HG03469 (cell line): ENCODE data around the gene ABHD5.

Experiments used
- ATAC-seq: cut with Tn5 transposase; IDR thresholded peaks from one replicate; pipeline ENCODE4 v1.9.1; 2021; ENCODE audit warnings: mild to moderate bottlenecking, moderate library complexity, moderate number of reproducible peaks; ENCODE audit not compliant: unreplicated experiment

Gene ABHD5

GRCh38 chr3:43710607-43711006, 19.9 kb downstream of the ABHD5 start:
- ATAC-seq, result no peak

GRCh38 chr3:43718296-43718695, 27.6 kb downstream of the ABHD5 start:
- no peak for ATAC-seq

- no peak for ATAC-seq
These were observed 32.5 kb downstream of the ABHD5 start for GRCh38 chr3:43723121-43723734.

- ATAC-seq, result no peak
These were observed 35.8 kb downstream of the ABHD5 start for GRCh38 chr3:43726521-43726920.

- no peak for ATAC-seq
These were observed 37.2 kb downstream of the ABHD5 start for GRCh38 chr3:43727930-43728329.

GRCh38 chr3:43728476-43728875, 37.7 kb downstream of the ABHD5 start:
- ATAC-seq, result no peak

GRCh38 chr3:43728947-43729346, 38.2 kb downstream of the ABHD5 start:
- no peak for ATAC-seq

GRCh38 chr3:43729707-43730414, 39.1 kb downstream of the ABHD5 start:
- no peak for ATAC-seq

GRCh38 chr3:43732747-43733425, 42.1 kb downstream of the ABHD5 start:
- no peak for ATAC-seq

- no peak for ATAC-seq
These were observed 43.0 kb downstream of the ABHD5 start for GRCh38 chr3:43733459-43734384.

- ATAC-seq, result no peak
These were observed 43.9 kb downstream of the ABHD5 start for GRCh38 chr3:43734685-43735084.

GRCh38 chr3:43735618-43736017, 44.9 kb downstream of the ABHD5 start:
- ATAC-seq, result no peak

GRCh38 chr3:43736558-43737440, 46.1 kb downstream of the ABHD5 start:
- no peak for ATAC-seq

- no peak for ATAC-seq
These were observed 47.6 kb downstream of the ABHD5 start for GRCh38 chr3:43738305-43738704.

GRCh38 chr3:43742920-43743319, 52.2 kb downstream of the ABHD5 start:
- no peak for ATAC-seq

- no peak for ATAC-seq
These were observed 56.9 kb downstream of the ABHD5 start for GRCh38 chr3:43747641-43748040.

GRCh38 chr3:43748179-43748578, 57.4 kb downstream of the ABHD5 start:
- no peak for ATAC-seq

GRCh38 chr3:43748645-43749044, 57.9 kb downstream of the ABHD5 start:
- no peak for ATAC-seq

- ATAC-seq, result no peak
These were observed 62.2 kb downstream of the ABHD5 start for GRCh38 chr3:43752905-43753304.
